ENCODE measurements around the gene GRB2.

Gene GRB2

GRCh38 chr17:75271955-75272847 is 133.3 kb downstream of the GRB2 start:
- DNase-seq, result peak; percentile 35

DNA sequence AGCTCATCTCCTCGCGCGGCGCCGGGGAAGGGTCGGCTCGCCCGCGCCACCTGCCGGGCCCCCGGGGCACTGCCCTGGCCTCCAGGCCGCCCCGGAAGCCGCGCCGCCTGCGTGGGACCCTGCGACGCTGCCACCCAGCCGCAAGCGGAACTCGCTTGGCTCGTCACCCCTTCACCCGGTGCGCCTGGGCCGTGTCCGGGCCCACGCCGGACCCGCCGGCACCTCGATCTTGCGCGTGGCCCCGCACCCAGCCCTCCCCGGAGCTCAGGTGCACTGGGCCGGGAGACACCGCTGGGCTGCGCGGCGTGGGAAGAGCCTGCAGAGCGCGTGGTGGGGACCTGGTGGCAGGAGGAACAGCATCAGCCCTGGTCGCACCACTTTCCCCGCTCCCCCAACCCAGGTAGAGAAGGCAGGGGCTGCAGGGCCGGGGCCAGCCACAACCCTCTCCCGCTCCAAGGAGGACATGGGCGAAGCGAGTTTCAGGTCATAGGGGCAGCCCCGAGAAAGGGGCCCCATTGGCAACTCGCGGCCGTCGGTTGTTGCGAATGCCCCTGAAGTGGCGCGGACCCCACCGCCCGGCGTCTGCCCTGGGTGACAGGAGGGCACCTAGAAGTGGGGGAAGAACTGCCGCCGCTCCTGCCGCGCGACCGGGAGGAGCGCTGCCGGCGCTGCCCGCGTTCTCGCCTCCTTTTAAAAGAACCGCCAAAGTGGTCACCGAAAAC is 134.1 kb downstream of the GRB2 start:
- peak; percentile 93 for DNase-seq

GRCh38 chr17:75270966-75271232 is 134.6 kb downstream of the GRB2 start, which contains the start of gene MIF4GD:
Gene MIF4GD (minus strand): TSS chr17:75271231. CDS start chr17:75270195, 1,036 bp downstream.
- no peak for DNase-seq

DNA sequence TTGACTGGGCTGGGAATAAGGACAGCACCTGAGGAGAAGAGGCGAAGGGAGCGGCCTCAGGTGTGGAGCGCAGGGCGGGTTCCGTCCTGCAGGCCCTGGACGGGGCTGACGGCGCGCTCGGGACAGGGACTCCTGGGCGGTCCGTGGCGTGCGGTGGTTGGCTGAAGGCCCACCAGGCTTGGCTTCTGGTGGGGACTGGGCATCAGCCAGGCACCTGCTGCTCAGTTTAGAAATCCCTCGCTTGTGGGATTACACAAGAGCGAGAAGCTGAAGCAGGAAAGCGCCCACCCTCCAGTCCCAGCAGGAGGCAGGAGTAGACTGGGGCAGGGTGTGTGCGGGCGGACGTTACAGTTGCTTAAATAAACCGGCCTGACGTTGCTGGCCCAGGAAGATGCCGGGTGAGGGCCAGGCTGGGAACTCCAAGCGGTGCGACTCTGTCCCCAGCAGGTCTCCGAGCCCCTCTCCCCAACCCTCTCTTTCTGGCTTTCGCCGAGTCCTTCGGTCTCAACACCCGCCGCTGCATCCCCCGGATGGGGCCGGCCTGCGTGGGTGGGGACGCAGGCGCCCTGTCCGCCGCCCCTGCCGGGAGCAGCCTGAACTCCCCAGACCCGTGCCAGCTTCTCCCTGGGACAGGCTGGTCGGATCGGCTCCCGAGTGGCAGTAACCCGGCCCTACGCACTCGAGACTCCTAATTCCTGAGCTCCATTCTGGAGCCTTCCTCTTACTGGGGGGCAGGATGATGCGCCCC is 135.1 kb downstream of the GRB2 start:
- peak; percentile 70 for DNase-seq

DNA sequence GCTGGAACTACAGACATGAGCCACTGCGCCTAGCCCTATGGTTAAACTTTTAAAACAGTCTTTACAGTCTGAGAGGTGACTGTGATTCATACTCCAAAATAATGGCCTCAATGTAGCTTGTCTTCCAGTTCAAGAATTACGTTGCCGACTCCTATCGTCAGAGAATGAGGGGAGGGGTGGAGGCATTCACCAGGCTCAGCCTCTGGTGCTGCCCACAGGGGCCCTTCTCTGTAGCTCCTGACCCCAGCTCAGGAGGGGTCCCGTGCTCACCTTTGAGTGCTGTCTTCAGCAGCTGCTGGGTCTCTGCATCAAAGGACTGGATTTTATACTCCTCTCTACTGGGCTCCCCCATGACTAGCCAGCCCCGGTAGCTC is 135.6 kb downstream of the GRB2 start:
- DNase-seq, result no peak

Measured in activated CD4-positive, alpha-beta T cell treated with anti-CD3 and anti-CD28 coated beads, Interleukin-2, Interleukin-6, amounts not matched to agents 100 ng/mL and 50 ng/mL, durations not matched to agents 16 hours and 8 hours (primary cell).